ENCODE data around the gene ZNF362.

ZNF362 gene

GRCh38 chr1:33330906-33331305 is 74.6 kb downstream of the ZNF362 start:
- DNase-seq: no peak

DNA sequence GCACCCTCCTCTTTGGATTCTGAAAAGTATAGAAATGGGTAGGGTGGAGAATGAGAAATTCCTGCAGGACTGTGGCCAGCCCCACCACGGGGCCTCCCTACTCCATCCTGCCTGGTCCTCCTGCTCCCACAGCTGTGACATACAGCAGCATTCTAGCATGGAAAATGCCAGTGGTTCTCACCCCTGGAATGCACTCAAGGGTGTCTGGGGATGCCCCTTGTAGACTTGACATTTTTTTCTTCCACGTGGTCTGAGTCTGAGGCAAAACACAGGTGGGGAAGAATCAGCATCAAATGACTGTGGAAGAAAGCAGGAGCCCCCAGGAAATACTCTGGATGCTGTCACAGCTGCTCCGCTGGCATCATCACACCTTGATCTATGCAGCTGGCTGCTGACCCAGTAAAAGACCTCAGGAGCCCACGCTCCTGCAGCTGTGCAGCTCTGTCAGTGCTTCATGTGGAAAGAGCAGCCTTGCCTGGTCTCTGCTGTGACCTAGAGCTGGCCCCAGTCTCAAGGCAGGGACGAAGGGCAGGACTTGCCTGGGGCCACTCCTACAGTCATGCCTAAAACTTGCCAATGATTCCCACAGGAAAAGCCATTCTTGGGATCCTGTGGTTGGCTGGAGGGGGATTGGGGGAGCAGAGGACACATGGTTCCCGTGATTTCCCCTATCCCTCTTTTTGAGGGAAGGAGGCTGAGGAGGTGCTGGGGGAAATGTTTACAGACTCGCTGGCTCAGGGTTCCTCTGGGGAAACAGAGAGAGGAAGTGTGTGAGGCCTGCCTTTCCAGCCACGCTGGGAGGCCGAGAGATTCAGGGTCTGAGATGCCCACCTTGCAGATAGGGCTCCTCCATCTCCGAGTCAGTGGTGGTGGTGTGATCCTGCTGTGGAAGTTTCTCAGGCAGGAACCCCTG is 75.4 kb downstream of the ZNF362 start:
- no peak for DNase-seq

DNA sequence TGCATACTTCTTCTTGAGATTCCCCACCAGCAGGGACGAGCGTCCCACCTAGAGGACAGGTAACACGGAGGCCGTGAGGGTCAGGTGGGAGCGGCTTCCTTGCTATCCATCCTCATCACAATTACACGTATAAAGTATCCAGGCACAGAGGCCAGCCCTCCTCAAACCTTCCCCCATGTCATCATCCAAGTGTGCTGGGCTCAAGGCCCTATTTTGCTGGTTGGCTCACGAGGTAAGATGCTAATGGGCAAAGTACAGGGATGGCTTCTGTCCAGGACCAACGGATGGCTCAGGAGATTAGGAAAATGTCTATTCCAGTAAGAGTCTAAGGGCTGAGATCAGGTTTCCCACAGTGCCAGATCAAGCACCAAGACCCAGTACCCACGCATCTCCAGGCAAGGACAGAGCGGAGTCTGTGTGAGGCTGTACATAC is 76.1 kb downstream of the ZNF362 start:
- DNase-seq: no peak

GRCh38 chr1:33332881-33333280 is 76.6 kb downstream of the ZNF362 start:
- no peak for DNase-seq

DNA sequence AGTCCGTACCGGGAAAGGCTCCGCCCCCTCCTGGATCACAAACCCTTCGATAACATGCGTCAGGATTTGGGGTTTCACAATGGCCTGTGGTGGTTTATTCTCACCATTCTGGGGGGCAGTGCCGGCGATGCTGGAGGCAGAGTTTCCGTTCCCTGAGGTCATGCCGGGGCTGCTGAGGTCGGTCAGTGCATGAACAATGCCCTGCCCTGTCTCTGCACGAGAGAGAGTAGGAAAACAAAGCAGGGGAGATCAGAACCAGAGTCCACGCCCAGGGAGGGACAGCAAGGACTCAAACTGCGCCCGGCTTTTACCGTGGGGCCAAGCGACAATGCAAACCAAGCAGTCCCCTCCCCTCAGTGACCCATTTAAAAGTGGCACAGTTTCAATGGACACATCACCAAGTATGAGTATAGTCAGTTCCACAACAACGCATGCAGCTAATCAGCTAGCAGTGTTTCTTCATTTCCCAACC is 77.8 kb downstream of the ZNF362 start:
- no peak for DNase-seq

GRCh38 chr1:33335020-33335419 is 78.7 kb downstream of the ZNF362 start:
- no peak for DNase-seq

DNA sequence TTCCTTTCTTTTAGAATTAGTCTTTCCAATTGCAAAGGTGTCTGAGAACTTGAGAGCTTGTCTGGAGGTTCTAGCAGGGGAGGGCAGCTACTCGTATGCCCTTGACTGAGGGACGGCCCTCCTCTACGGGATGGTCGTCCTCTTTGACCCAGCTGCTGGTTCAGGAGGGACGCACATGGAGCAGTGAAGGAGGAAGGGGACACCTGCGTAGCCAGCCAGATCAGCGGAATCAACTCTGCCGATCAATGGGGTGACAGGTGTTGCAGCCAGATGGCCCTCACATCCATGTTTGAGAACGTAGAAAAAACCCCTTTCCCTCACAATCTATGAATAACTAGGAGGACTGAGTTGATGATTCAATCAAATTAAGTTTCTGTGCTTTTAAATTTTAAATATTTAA is 80.3 kb downstream of the ZNF362 start:
- DNase-seq: no peak

GRCh38 chr1:33337441-33337840 is 81.1 kb downstream of the ZNF362 start:
- no peak for DNase-seq

GRCh38 chr1:33338048-33338439 is 81.8 kb downstream of the ZNF362 start:
- no peak for DNase-seq

- DNase-seq: no peak
Measured at GRCh38 chr1:33338440-33339211, 82.3 kb downstream of the ZNF362 start.

- DNase-seq: no peak
Measured at GRCh38 chr1:33339413-33339812, 83.1 kb downstream of the ZNF362 start.

DNA sequence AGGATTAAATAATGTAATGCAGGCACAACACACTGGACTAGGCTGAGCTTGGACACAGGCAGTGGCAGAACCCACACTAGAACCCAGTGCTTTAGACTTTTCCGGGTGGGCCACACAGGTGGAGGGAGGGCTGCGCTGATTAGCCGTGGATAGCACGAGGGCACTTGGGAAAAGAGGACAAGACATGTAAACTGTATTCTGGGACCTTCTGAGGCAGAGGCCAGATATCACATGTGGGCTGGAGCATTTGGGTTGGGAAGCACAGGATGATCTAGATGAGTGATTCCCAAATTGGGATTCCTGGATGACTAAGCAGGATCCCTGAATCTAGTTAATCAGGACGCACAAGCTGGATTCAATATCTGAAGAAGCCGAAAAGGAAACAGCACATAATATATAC is 84.9 kb downstream of the ZNF362 start:
- no peak for DNase-seq

GRCh38 chr1:33342041-33342723 is 85.9 kb downstream of the ZNF362 start:
- DNase-seq: no peak

DNA sequence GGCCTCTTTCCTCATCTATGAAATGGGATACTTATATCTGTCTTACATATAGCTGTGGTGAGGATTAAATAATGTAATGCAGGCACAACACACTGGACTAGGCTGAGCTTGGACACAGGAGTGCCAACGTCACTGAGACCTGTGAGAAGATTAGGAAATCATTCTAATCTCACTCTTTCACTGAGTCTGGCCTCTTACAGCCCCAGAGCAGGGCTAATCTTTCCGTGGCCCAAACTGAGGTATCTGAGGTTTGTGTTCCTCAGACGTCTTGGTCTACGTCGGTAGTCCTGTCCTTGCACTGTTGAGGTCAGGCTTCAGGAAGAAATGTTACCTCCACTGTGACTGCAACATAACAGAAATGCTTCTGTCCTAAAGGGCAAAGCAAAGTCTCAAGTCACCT is 87.2 kb downstream of the ZNF362 start:
- DNase-seq: no peak

- DNase-seq: no peak
Measured at GRCh38 chr1:33344896-33345560, 88.7 kb downstream of the ZNF362 start.

GRCh38 chr1:33346533-33346926 is 90.2 kb downstream of the ZNF362 start:
- DNase-seq: no peak

GRCh38 chr1:33346927-33347649 is 90.8 kb downstream of the ZNF362 start:
- no peak for DNase-seq

- no peak for DNase-seq
Measured at GRCh38 chr1:33347650-33347992, 91.3 kb downstream of the ZNF362 start.

- DNase-seq: no peak
Measured at GRCh38 chr1:33348194-33348593, 91.9 kb downstream of the ZNF362 start.

DNA sequence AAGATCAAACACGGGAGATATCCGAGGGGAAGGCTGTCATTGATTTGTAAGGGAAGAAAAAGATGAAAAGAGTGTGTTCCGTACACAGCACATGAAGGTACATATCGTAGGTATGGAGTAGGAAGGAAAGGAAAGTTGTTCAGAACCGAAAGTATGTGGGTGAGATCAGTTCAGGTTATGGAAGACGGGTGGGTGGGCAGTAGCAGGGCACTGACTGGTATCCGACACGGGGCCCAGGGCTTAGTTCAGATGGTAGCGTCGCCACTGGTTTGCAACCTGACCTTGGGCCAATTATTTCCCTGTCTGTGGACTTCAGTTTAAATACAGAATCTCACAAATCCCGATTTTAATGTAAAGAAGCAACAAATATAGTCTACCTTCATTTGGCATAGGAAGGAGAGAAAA is 92.4 kb downstream of the ZNF362 start:
- peak; percentile 45 to 46 for DNase-seq

GRCh38 chr1:33349081-33349759 is 92.9 kb downstream of the ZNF362 start:
- DNase-seq: peak; percentile 48 to 57

Measured in stimulated activated CD4-positive, alpha-beta T cell treated with anti-CD3 and anti-CD28 coated beads, Interleukin-2, amount 100 ng/mL, for 24 hours (primary cell).